Smooth muscle cell (in vitro differentiated cells): ENCODE data around the gene CACNA1C. TPM values are rescaled to one million over a fixed set of nuclear protein-coding genes. Genes with fewer than 3 reads are reported as not detected.

Experiments used
- DNase-seq: peaks from one replicate; lab custom pipeline; 2025; ENCODE audit not compliant: unreplicated experiment; lab: John Stamatoyannopoulos, UW
- H2AFZ ChIP-seq: fragments of 200-600 bp; sonication (generic); 2 replicates; pipeline ENCODE4 v1.6.0; 2016; ENCODE audit warnings: antibody characterized with exemption, low read depth, mild to moderate bottlenecking
- H3F3A ChIP-seq: fragments of 200-600 bp; sonication (generic); 2 replicates; pipeline ENCODE4 v1.6.0; 2017; ENCODE audit warnings: antibody characterized with exemption, low read depth
- H3K27ac ChIP-seq: fragments of 200-600 bp; sonication (generic); 2 replicates; pipeline ENCODE4 v1.5.1; 2016; ENCODE audit warnings: low read depth, mild to moderate bottlenecking
- H3K27me3 ChIP-seq: fragments of 200-600 bp; sonication (generic); 2 replicates; pipeline ENCODE4 v1.6.1; 2016; ENCODE audit warnings: low read depth, mild to moderate bottlenecking
- H3K36me3 ChIP-seq: fragments of 200-600 bp; sonication (generic); 2 replicates; pipeline ENCODE4 v1.5.1; 2016; ENCODE audit warnings: low read depth
- H3K4me1 ChIP-seq: fragments of 200-600 bp; sonication (generic); 2 replicates; pipeline ENCODE4 v1.5.1; 2016; ENCODE audit warnings: low read depth
- H3K4me2 ChIP-seq: fragments of 200-600 bp; sonication (generic); 2 replicates; pipeline ENCODE4 v1.6.0; 2016; ENCODE audit warnings: mild to moderate bottlenecking
- H3K4me3 ChIP-seq: fragments of 200-600 bp; sonication (generic); 2 replicates; pipeline ENCODE4 v1.5.1; 2016; ENCODE audit warnings: mild to moderate bottlenecking
- H3K79me2 ChIP-seq: fragments of 200-600 bp; sonication (generic); 2 replicates; pipeline ENCODE4 v1.6.0; 2016; ENCODE audit warnings: low read depth, mild to moderate bottlenecking
- H3K9ac ChIP-seq: fragments of 200-600 bp; sonication (generic); 2 replicates; pipeline ENCODE4 v1.6.0; 2016; ENCODE audit warnings: low read depth
- H3K9me3 ChIP-seq: fragments of 200-600 bp; sonication (generic); replicated peaks from 2 replicates; pipeline ENCODE4 v1.5.1; 2016; ENCODE audit warnings: low read depth
- H4K20me1 ChIP-seq: fragments of 200-600 bp; sonication (generic); 2 replicates; pipeline ENCODE4 v1.6.0; 2016; ENCODE audit warnings: low read depth
- CTCF ChIP-seq: fragments of 200-600 bp; sonication (generic); IDR thresholded peaks from 2 replicates; pipeline ENCODE4 v1.5.1; 2017; ENCODE audit warnings: borderline replicate concordance, mild to moderate bottlenecking, antibody characterized with exemption; ENCODE audit not compliant: insufficient read depth, poor library complexity, severe bottlenecking
- whole genome bisulfite sequencing: methylation state at CpG from one replicate; pipeline ENCODE4 v1.1.7; 2016; ENCODE audit warnings: low lambda C conversion rate; 5-methylcytosine and 5-hydroxymethylcytosine counted together
- polyA plus RNA-seq: library from polyadenylated mRNA; unstranded; fragments of >200 nt; fragmentation: Nextera tagmentation; extraction: Ambion mirVana; gene quantifications from 2 replicates; pipeline ENCODE4 v1.2.1, GENCODE V29; 2016
- total RNA-seq: library from RNA; depleted of rRNA; stranded (reverse); fragments of >200 nt; gene quantifications from 2 replicates; pipeline ENCODE4 v1.2.3, GENCODE V29; 2014

Gene CACNA1C
- total and polyA plus RNA-seq, 2 experiments from 2014 or later = 1.6 to 4.5 TPM

GRCh38 chr12:2222691-2223090, 169.9 kb downstream of the CACNA1C start:
- no peak for TF ChIP-seq CTCF
- no peaks in the 10 kb centered on the region for H4K20me1 ChIP-seq
- H3K4me2 ChIP-seq = no peak overlapping the region
- 72% methylated on average over 2 of the region's 2 CpGs for WGBS
- no peaks in the 10 kb centered on the region for H3K9me3 ChIP-seq
- H3F3A ChIP-seq = no peaks in the 10 kb centered on the region
- no peak overlapping the region for H3K27ac ChIP-seq
- H3K9ac ChIP-seq = no peak overlapping the region
- no peaks in the 10 kb centered on the region for H3K27me3 ChIP-seq
- no peaks in the 10 kb centered on the region for H3K79me2 ChIP-seq
- DNase-seq = no peak
- H2AFZ ChIP-seq = no peak overlapping the region
- no peak overlapping the region for H3K4me3 ChIP-seq
- H3K4me1 ChIP-seq = no peaks in the 10 kb centered on the region
- H3K36me3 ChIP-seq = no peaks in the 10 kb centered on the region

- H3K9ac ChIP-seq = no peak overlapping the region
- H3F3A ChIP-seq = no peaks in the 10 kb centered on the region
- no peaks in the 10 kb centered on the region for H3K79me2 ChIP-seq
- H3K27ac ChIP-seq = no peak overlapping the region
- H3K9me3 ChIP-seq = no peaks in the 10 kb centered on the region
- TF ChIP-seq CTCF = no peak
- no peaks in the 10 kb centered on the region for H3K4me1 ChIP-seq
- H3K4me2 ChIP-seq = no peak overlapping the region
- no peaks in the 10 kb centered on the region for H3K36me3 ChIP-seq
- no peak for DNase-seq
- H3K4me3 ChIP-seq = no peak overlapping the region
- H2AFZ ChIP-seq = no peak overlapping the region
- no peaks in the 10 kb centered on the region for H4K20me1 ChIP-seq
- no peaks in the 10 kb centered on the region for H3K27me3 ChIP-seq
- 93% methylated on average over 4 of the region's 4 CpGs for WGBS
These were observed 172.2 kb downstream of the CACNA1C start for GRCh38 chr12:2224961-2225360.

- no peaks in the 10 kb centered on the region for H3K79me2 ChIP-seq
- TF ChIP-seq CTCF = no peak
- 73% methylated on average over 2 of the region's 2 CpGs for WGBS
These were observed 172.9 kb downstream of the CACNA1C start for GRCh38 chr12:2225696-2226095.

GRCh38 chr12:2226641-2227040, 173.9 kb downstream of the CACNA1C start:
- no peaks in the 10 kb centered on the region for H3K4me1 ChIP-seq

More at GRCh38 chr12:2225696-2226095, 172.9 kb downstream of the CACNA1C start:
- no peak overlapping the region for H3K4me3 ChIP-seq
- H3K9ac ChIP-seq = no peak overlapping the region
- no peaks in the 10 kb centered on the region for H3K36me3 ChIP-seq
- H3K4me2 ChIP-seq = no peak overlapping the region
- no peak overlapping the region for H2AFZ ChIP-seq
- H3K27me3 ChIP-seq = no peaks in the 10 kb centered on the region
- no peaks in the 10 kb centered on the region for H3K4me1 ChIP-seq
- H3K27ac ChIP-seq = no peak overlapping the region
- H4K20me1 ChIP-seq = no peaks in the 10 kb centered on the region
- H3K9me3 ChIP-seq = no peaks in the 10 kb centered on the region
- no peak for DNase-seq
- H3F3A ChIP-seq = no peaks in the 10 kb centered on the region

More at GRCh38 chr12:2226641-2227040, 173.9 kb downstream of the CACNA1C start:
- Histone ChIP-seq H3K27me3 (no peaks in the 10 kb centered on the region), H2AFZ (no peak overlapping the region), H3K79me2 (no peaks in the 10 kb centered on the region), H3K4me2 (no peak overlapping the region), H3K27ac (no peak overlapping the region), H3K36me3 (no peaks in the 10 kb centered on the region), H3K9ac (no peak overlapping the region), H3K9me3 (no peaks in the 10 kb centered on the region), H3F3A (no peaks in the 10 kb centered on the region), H3K4me3 (no peak overlapping the region), H4K20me1 (no peaks in the 10 kb centered on the region)
- 77% methylated on average over 8 of the region's 8 CpGs for WGBS
- DNase-seq = no peak
- TF ChIP-seq CTCF = no peak
